Measurements from ENCODE around the gene TSKU.

The TSKU gene

DNA sequence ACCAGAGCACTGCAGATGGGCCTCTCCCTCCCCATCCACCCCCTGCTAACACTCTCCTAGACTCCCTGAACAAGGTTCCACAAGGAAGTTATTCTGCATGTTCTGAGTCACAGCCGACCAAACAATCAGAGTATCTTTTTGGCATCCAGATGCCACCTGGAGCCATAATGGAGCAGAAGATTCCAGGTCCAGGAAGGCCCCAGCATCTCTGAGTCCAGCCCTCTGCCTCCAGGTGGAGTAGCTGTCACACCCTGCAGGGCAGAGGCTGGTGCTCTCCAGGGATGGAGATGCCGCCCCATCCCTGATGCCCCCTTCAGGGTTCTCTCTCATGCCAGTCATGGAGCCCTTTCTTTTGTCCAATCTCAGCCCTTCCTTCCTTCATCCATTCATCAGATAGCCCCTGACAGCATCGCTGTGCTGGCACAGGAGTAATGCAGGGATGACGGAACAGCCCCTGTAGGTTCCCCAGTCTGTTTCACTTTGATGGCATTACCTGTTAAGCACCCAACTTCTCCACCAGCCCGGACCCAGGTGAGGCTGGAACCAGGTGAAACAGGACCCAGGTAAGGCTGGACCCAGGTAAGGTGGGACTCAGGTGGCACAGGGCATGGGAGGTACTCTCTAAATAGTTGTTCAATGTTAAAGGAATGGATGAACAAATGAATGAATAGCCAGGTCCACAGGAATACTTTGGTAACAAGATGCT, 20.1 kb upstream of the TSKU start:
- Histone ChIP-seq H3K4me1 (ENCODE audit: control insufficient read depth, insufficient read depth, low read length) (peaks cover 23% of the 10 kb centered on the region), H3K9me3 (ENCODE audit: control insufficient read depth, low read length) (no peaks in the 10 kb centered on the region), H3K27me3 (ENCODE audit: control insufficient read depth, insufficient read depth, low read length, poor library complexity, severe bottlenecking) (peaks cover 12% of the 10 kb centered on the region), H3K4me3 (ENCODE audit: insufficient read depth, low read depth, low read length) (no peak overlapping the region), H3K36me3 (ENCODE audit: control insufficient read depth, insufficient read depth, low read length) (no peaks in the 10 kb centered on the region), H3K27ac (ENCODE audit: insufficient read depth, low read depth, low read length, poor library complexity, severe bottlenecking) (no peak overlapping the region)
- 92 to 93% methylated on average over 5 of the region's 5 CpGs for WGBS, 2 experiments

DNA sequence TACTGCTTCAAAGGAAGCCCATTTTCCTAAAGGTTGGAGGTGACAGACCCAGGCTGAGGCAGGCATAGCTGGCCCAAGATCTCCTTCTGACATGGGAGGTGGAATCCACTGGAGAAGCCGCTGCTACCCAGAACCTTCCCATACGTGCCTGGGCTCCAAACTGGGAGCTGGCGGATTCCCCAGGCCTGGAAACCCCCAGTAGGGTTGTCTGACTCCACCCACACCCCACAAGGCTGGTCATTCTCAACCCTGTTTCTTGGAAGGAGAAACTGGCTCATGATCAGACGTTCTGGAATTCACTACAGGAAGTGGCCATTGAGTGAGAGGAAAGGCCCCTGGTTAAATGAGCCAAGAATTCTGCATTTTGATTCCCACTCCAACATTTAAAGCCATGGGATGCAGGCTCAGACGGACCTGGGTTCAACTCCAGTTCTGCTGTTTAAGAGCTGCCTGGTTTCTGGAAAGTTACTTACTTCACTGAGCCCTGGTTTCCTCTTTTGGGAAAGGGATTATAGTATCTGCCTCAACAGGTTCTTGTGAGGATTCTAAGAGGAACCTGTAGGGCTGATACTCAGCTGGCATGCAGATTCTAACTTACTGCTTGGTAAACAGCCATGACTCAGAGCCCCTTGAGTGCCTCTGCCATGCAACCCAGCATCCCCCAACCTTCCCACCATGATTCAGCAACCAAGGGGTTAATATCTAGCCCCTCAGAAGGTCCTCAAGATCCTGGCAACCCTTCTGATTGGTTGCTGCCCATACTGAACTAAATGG, 19.4 kb upstream of the TSKU start:
- Histone ChIP-seq H3K9me3 (ENCODE audit: control insufficient read depth, low read length) (no peaks in the 10 kb centered on the region), H3K4me3 (ENCODE audit: insufficient read depth, low read depth, low read length) (no peak overlapping the region), H3K36me3 (ENCODE audit: control insufficient read depth, insufficient read depth, low read length) (no peaks in the 10 kb centered on the region), H3K4me1 (ENCODE audit: control insufficient read depth, insufficient read depth, low read length) (peaks cover 26% of the 10 kb centered on the region), H3K27me3 (ENCODE audit: control insufficient read depth, insufficient read depth, low read length, poor library complexity, severe bottlenecking) (peaks cover 7% of the 10 kb centered on the region), H3K27ac (ENCODE audit: insufficient read depth, low read depth, low read length, poor library complexity, severe bottlenecking) (no peak overlapping the region)
- 85 to 92% methylated on average over 5 of the region's 5 CpGs for WGBS, 2 experiments

DNA sequence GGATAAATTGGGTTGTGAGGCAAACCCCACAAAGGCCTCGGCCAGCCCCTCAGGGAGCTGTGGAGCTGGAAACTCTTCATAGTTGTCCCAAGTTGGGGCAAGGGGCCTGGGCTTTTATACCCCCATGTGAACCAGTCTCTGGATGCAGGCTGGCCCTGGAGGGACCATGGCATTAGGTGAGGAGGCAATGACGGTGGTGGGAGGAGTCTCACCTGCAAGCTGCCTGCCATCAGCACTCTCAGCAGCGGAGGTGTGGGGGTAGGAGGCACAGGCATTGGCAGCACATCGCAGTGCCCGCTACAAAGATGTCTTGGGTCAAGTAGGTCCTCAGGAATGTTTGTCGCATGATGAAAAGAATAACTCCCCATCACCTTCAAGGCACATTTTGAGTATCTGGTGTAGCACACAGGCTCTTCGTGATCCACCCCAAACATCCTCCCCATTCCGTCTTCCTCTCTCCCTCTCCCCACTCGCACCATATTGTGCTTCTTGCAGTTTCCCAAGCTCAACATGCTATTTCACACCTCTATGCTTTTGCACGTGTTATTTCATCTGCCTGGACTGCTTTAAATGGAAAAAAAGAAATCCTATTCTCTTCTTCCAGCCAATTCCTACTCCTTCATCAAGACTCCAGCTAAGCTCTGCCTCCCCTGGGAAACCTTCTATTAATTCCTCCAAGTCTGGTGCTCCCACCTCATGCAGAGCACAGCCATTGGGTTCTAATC, 18.1 kb upstream of the TSKU start:
- 85 to 88% methylated on average over 10 of the region's 10 CpGs for WGBS, 2 experiments
- Histone ChIP-seq H3K27ac (ENCODE audit: insufficient read depth, low read depth, low read length, poor library complexity, severe bottlenecking) (no peak overlapping the region), H3K27me3 (ENCODE audit: control insufficient read depth, insufficient read depth, low read length, poor library complexity, severe bottlenecking) (peaks cover 7% of the 10 kb centered on the region), H3K4me3 (ENCODE audit: insufficient read depth, low read depth, low read length) (no peak overlapping the region), H3K36me3 (ENCODE audit: control insufficient read depth, insufficient read depth, low read length) (no peaks in the 10 kb centered on the region), H3K4me1 (ENCODE audit: control insufficient read depth, insufficient read depth, low read length) (peaks cover 21% of the 10 kb centered on the region), H3K9me3 (ENCODE audit: control insufficient read depth, low read length) (no peaks in the 10 kb centered on the region)

DNA sequence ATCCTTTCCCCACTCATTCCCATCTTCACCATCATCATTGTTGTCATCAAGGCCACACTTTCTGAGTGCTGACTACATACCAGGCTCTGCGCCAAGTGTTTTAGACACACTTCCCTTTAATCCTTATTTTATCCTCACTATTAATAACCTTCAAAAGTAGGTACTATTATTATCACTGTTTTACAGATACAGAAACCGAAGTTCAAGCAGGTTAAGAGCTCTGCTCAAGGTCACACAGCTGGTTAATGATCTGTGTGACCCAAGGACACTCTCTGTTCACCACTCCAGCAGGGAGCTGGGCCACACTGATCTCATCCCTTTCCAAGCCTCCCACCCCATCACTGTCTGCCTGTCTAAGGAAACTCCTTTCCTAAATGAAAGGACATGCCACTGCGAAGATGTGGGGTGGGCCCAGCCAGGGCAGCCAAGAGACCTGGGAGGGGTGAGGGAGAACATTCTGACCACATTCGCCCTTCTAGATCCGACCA, 17.2 kb upstream of the TSKU start:
- WGBS, 2 experiments: 94 to 98% methylated on average over 5 of the region's 5 CpGs

DNA sequence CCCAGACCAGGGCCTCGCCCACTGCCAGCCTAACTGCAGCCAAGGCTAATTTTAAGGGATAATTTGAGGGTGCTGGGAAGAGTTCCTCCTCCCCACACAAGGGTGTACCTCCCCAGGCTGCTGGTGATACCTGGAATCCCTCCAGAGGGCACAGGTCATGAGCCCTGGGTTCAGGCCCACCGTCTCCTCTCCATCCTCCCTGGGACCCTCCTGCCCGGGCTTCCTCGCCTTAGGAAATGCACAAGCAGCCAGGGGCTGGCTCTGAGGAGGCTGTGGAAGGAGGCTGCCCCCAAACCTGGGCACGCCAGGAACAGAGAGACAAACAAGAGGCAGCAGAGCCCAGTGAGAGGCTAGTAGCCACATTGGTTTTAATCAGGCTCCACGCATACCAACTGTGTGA, 16.6 kb upstream of the TSKU start:
- peaks cover 29% of the 10 kb centered on the region for H3K4me1 ChIP-seq (ENCODE audit: control insufficient read depth, insufficient read depth, low read length)
- no peaks in the 10 kb centered on the region for H3K36me3 ChIP-seq (ENCODE audit: control insufficient read depth, insufficient read depth, low read length)
- H3K27ac ChIP-seq (ENCODE audit: insufficient read depth, low read depth, low read length, poor library complexity, severe bottlenecking): no peak overlapping the region
- peaks cover 3% of the 10 kb centered on the region for H3K27me3 ChIP-seq (ENCODE audit: control insufficient read depth, insufficient read depth, low read length, poor library complexity, severe bottlenecking)
- no peak overlapping the region for H3K4me3 ChIP-seq (ENCODE audit: insufficient read depth, low read depth, low read length)
- no peaks in the 10 kb centered on the region for H3K9me3 ChIP-seq (ENCODE audit: control insufficient read depth, low read length)
- 88 to 91% methylated on average over 6 of the region's 6 CpGs for WGBS, 2 experiments

More for the DNA sequence above, 17.2 kb upstream of the TSKU start:
- H3K27ac ChIP-seq (ENCODE audit: insufficient read depth, low read depth, low read length, poor library complexity, severe bottlenecking): no peak overlapping the region
- H3K27me3 ChIP-seq (ENCODE audit: control insufficient read depth, insufficient read depth, low read length, poor library complexity, severe bottlenecking): peaks cover 3% of the 10 kb centered on the region
- H3K4me1 ChIP-seq (ENCODE audit: control insufficient read depth, insufficient read depth, low read length): peaks cover 25% of the 10 kb centered on the region
- no peaks in the 10 kb centered on the region for H3K9me3 ChIP-seq (ENCODE audit: control insufficient read depth, low read length)
- H3K4me3 ChIP-seq (ENCODE audit: insufficient read depth, low read depth, low read length): no peak overlapping the region
- no peaks in the 10 kb centered on the region for H3K36me3 ChIP-seq (ENCODE audit: control insufficient read depth, insufficient read depth, low read length)

DNA sequence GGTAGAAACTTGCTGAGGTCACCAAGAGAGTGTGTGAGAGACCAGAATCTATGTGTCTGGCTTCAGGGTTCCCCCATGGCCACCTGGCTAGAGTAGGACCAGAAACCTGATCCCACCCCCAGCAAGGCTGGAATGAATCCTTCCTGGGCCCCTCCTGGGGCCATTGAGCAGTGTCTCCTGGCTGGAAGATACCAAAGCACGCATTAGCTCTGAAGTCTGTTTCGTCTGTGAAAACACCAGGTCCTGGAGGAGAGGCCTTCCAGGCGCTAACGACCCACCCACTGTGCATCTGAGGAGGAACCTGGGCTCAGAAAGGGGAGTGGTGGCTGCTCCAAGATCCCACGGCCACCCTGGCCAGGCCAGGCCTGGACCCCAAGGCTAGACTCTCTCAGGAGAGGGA, 15.5 kb upstream of the TSKU start:
- WGBS, 2 experiments: 73 to 78% methylated on average over 5 of the region's 5 CpGs

DNA sequence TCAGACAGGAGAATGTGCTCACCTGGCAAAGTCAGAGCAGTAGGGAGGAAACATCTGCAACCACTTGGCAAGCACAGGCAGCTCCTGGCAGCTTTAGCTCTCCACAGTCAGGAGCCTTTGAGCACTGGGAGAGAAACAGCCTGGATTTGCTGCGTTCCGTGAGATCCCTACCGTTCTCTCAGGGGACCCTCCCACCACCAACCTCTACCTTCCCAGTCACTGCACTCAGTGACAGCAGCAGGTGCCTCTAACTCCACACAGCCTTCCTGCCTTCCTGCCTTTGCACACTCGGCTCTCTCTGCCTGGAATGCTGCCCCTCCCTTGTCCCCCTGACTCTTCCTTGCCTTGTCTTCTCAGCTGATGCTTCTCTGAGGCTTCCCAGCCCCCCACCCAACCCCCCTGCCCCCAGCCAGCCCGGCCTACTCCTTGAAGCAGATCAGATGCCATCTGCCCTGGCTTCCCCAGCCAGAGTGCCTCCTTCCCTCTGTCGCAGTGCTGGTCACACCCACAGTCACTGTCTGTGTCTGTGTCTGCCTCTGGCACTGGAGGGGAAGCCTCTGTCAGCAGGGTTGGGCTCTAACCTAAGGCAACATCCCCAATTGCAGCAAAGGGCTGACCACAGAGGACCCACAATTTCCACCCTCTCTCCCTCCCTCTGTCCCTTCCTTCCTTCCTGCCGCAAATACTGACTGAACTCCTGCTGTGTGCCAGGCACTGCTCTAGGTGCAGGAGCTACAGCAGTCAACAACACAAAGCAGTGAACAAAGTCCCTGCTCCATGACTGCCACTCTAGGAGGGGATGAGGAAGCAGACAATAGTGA, 14.9 kb upstream of the TSKU start:
- H3K27me3 ChIP-seq (ENCODE audit: control insufficient read depth, insufficient read depth, low read length, poor library complexity, severe bottlenecking): no peaks in the 10 kb centered on the region
- WGBS, 2 experiments: 21 to 25% methylated on average over 7 of the region's 7 CpGs
- no peaks in the 10 kb centered on the region for H3K36me3 ChIP-seq (ENCODE audit: control insufficient read depth, insufficient read depth, low read length)
- no peaks in the 10 kb centered on the region for H3K9me3 ChIP-seq (ENCODE audit: control insufficient read depth, low read length)
- H3K27ac ChIP-seq (ENCODE audit: insufficient read depth, low read depth, low read length, poor library complexity, severe bottlenecking): no peak overlapping the region
- H3K4me3 ChIP-seq (ENCODE audit: insufficient read depth, low read depth, low read length): no peak overlapping the region
- peaks cover 33% of the 10 kb centered on the region for H3K4me1 ChIP-seq (ENCODE audit: control insufficient read depth, insufficient read depth, low read length)

More for the DNA sequence above, 15.5 kb upstream of the TSKU start:
- Histone ChIP-seq H3K27ac (ENCODE audit: insufficient read depth, low read depth, low read length, poor library complexity, severe bottlenecking) (no peak overlapping the region), H3K4me3 (ENCODE audit: insufficient read depth, low read depth, low read length) (no peak overlapping the region), H3K4me1 (ENCODE audit: control insufficient read depth, insufficient read depth, low read length) (peaks cover 33% of the 10 kb centered on the region), H3K36me3 (ENCODE audit: control insufficient read depth, insufficient read depth, low read length) (no peaks in the 10 kb centered on the region), H3K27me3 (ENCODE audit: control insufficient read depth, insufficient read depth, low read length, poor library complexity, severe bottlenecking) (no peaks in the 10 kb centered on the region), H3K9me3 (ENCODE audit: control insufficient read depth, low read length) (no peaks in the 10 kb centered on the region)

DNA sequence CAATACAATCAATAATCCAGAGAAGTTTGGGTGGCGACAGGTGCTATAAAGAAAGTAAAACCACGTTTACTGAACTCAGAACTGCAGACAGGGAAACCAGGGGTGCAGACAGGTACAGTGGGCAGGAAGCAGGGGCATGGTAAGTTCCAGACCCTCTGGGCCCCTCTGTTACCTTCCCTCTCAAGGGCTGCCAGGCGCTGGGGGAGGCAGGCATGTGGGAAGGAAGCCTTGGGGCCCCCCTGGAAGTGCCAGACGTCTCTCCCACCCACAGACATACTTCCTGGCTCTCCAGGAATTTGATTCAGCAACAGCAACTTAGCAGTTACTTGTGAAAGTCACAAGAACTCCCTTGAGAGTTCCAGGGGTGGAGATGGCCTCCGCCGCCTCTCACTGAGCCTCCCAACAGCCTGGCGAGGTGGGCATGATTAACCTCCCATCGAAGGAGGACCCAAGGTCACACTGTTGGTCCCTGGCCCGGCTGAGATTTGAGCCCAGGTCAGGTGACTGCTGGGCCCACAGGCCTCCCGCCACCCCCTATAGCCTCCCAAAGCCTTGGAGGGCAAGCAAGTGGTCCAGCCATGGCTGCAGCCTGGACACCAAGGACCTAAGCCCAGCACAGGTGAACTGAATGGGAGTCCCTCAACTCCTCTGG, 14.1 kb upstream of the TSKU start:
- Histone ChIP-seq H3K27me3 (ENCODE audit: control insufficient read depth, insufficient read depth, low read length, poor library complexity, severe bottlenecking) (no peaks in the 10 kb centered on the region), H3K4me3 (ENCODE audit: insufficient read depth, low read depth, low read length) (no peak overlapping the region), H3K36me3 (ENCODE audit: control insufficient read depth, insufficient read depth, low read length) (no peaks in the 10 kb centered on the region), H3K27ac (ENCODE audit: insufficient read depth, low read depth, low read length, poor library complexity, severe bottlenecking) (no peak overlapping the region), H3K4me1 (ENCODE audit: control insufficient read depth, insufficient read depth, low read length) (peaks cover 33% of the 10 kb centered on the region), H3K9me3 (ENCODE audit: control insufficient read depth, low read length) (no peaks in the 10 kb centered on the region)
- 77 to 80% methylated on average over 10 of the region's 10 CpGs for WGBS, 2 experiments

Data from ectodermal cell (in vitro differentiated cells).